Measurements from ENCODE around the gene TMA16.

The TMA16 gene

DNA sequence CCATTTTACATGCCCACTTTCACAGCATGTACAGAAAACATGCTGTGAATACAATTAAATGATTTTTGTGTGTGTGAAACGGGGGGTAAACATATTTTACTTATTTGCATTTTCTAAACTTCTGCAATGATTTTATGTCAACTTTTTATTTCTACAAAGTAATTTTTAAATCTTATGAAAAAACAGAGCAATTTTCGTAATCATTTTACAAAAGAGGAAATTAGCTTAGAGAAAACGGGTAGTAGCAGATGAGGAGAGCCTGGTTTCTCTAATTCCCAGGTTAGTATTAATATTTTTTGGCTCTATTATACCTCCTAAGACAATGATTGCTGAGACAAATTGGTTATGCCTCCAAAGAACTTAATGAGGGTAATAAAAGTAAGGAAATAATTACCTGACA, 24.1 kb upstream of the TMA16 start:
- no peak overlapping the region for H3K4me3 ChIP-seq (ENCODE audit: low read depth, low read length)
- in situ Hi-C loops (cut with HindIII; ENCODE audit: low sequenced_read_pairs): no loop called here
- TF ChIP-seq, protein P1, sequence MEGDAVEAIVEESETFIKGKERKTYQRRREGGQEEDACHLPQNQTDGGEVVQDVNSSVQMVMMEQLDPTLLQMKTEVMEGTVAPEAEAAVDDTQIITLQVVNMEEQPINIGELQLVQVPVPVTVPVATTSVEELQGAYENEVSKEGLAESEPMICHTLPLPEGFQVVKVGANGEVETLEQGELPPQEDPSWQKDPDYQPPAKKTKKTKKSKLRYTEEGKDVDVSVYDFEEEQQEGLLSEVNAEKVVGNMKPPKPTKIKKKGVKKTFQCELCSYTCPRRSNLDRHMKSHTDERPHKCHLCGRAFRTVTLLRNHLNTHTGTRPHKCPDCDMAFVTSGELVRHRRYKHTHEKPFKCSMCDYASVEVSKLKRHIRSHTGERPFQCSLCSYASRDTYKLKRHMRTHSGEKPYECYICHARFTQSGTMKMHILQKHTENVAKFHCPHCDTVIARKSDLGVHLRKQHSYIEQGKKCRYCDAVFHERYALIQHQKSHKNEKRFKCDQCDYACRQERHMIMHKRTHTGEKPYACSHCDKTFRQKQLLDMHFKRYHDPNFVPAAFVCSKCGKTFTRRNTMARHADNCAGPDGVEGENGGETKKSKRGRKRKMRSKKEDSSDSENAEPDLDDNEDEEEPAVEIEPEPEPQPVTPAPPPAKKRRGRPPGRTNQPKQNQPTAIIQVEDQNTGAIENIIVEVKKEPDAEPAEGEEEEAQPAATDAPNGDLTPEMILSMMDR (IDR thresholded peaks at IDR 0.05; ENCODE audit: low read depth, low read length, missing control alignments): no peak
- DNase-seq (ENCODE audit: low read depth): no peak

DNA sequence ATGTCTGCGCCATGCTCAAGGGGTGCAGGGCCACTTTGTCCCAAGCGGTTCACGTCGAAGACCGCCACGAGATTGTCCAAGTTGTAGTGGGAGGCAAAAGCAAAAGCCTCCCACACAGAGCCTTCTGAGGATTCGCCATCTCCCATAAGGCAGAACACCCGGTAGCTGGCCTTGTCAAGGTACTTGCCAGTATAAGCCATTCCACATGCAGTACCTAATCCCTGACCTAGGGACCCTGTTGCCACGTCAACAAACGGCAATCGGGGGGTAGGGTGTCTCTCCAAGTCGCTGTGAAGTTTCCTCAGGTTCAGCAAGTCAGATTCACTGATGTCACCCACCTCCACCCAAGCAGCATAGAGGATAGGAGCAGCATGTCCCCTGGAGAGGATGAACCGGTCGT, 21.4 kb upstream of the TMA16 start:
- in situ Hi-C loops (cut with HindIII; ENCODE audit: low sequenced_read_pairs): no loop called here
- TF ChIP-seq, protein P1 (IDR thresholded peaks at IDR 0.05; ENCODE audit: low read depth, low read length, missing control alignments): no peak
- no peak overlapping the region for H3K4me3 ChIP-seq (ENCODE audit: low read depth, low read length)
- no peak for DNase-seq (ENCODE audit: low read depth)

DNA sequence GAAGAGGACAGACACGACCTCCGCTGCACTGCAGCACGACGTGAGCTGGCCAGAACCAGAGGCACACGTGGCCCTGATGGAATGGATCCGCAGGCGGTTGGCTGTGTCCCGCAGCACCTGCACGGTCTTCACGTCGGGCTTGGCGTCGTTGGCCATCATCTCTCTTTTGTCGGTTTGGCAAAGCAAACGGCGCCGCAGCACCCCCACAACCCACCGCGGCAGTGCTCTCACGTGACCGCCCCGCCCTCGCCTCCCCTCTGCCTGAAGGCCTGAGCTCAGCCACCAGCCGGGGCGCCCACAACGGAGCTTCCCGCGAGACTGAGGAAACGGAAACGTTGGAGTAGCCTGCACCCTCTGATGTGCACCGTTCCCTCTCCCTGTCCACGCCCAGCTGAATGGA, 20.9 kb upstream of the TMA16 start, which contains the start of gene TKTL2:
Gene TKTL2 (minus strand): TSS at position 179 of the 400 bp plus-strand sequence. CDS start 20 bp downstream, at position 159.
- no peak within 1 kb of the TSS for H3K4me3 ChIP-seq (ENCODE audit: low read depth, low read length)
- TF ChIP-seq, protein P1 (IDR thresholded peaks at IDR 0.05; ENCODE audit: low read depth, low read length, missing control alignments): no peak
- in situ Hi-C loops (cut with HindIII; ENCODE audit: low sequenced_read_pairs): no loop called here
- no peak for DNase-seq (ENCODE audit: low read depth)

- no peak for DNase-seq (ENCODE audit: low read depth)
- in situ Hi-C loops (cut with HindIII; ENCODE audit: low sequenced_read_pairs): no loop called here
- no peak overlapping the region for H3K4me3 ChIP-seq (ENCODE audit: low read depth, low read length)
- TF ChIP-seq, protein P1 (IDR thresholded peaks at IDR 0.05; ENCODE audit: low read depth, low read length, missing control alignments): no peak
Measured at GRCh38 chr4:163474027-163474426, 20.5 kb upstream of the TMA16 start.

DNA sequence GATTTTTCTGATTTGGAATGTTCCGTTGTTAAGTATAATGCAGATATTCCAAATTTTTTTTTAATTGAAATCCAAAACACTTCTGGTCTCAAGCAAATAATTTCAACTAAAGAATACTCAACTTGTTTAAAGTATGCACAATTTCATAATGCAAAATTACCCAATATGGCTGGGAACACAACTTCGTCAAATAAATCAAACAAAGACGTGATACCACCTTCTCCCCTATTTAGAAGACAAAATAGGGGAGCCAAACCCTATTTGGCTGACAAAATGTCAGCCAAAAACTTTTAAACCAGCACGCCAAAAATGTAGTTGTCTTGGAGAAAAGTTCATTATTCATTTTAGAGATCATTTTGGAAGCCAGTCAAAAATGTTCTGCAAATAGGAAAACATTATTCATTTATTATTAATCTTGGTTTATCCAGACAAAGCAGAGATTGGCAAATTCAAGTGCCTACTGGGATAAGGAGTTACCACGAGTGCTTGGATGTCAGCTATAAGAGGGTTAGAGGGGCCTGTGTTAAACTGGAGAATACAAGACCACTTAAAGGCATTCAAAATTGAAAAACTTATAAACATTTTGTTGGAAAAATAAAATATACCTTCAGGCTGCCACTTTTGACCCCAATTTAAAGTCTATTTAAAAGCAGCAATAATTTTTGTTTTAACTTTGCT, 17.6 kb upstream of the TMA16 start:
- DNase-seq (ENCODE audit: low read depth): no peak
- TF ChIP-seq, protein P1 (IDR thresholded peaks at IDR 0.05; ENCODE audit: low read depth, low read length, missing control alignments): no peak
- no peak overlapping the region for H3K4me3 ChIP-seq (ENCODE audit: low read depth, low read length)
- in situ Hi-C loops (cut with HindIII; ENCODE audit: low sequenced_read_pairs): no loop called here

GRCh38 chr4:163482190-163482589, 12.3 kb upstream of the TMA16 start:
- DNase-seq (ENCODE audit: low read depth): no peak
- no peak overlapping the region for H3K4me3 ChIP-seq (ENCODE audit: low read depth, low read length)
- in situ Hi-C loops (cut with HindIII; ENCODE audit: low sequenced_read_pairs): no loop called here
- TF ChIP-seq, protein P1 (IDR thresholded peaks at IDR 0.05; ENCODE audit: low read depth, low read length, missing control alignments): no peak

Measured in astrocyte of the cerebellum (primary cell).